Measurements from ENCODE around the gene GNAS-AS1.
"Not testable (repeated sequence)": the region's sequence is repeated elsewhere in the genome, so short reads cannot be mapped to it uniquely, and the experiment has no call there.

Gene GNAS-AS1

GRCh38 chr20:58832457-58832856 lies 18.2 kb downstream of the GNAS-AS1 start:
- peaks cover 54% of the 10 kb centered on the region for H3K36me3 Mint-ChIP-seq (ENCODE audit: low read depth)
- DNase-seq = no peak
- H3K4me3 Mint-ChIP-seq = no peak overlapping the region
- peaks cover 7% of the 10 kb centered on the region for H3K27me3 Mint-ChIP-seq (ENCODE audit: low read depth, poor library complexity)
- no peak overlapping the region for H3K27ac Mint-ChIP-seq
- H3K4me1 Mint-ChIP-seq = peaks cover 13% of the 10 kb centered on the region
- H3K9me3 Mint-ChIP-seq = peaks cover 5% of the 10 kb centered on the region
- no peak for TF ChIP-seq CTCF (IDR thresholded peaks at IDR 0.05)

- Mint-ChIP-seq H3K36me3 (ENCODE audit: low read depth) (peaks cover 63% of the 10 kb centered on the region), H3K4me3 (no peak overlapping the region), H3K27ac (peak overlapping the region; percentile 44), H3K27me3 (ENCODE audit: low read depth, poor library complexity) (peaks cover 3% of the 10 kb centered on the region), H3K9me3 (peaks cover 5% of the 10 kb centered on the region), H3K4me1 (peaks cover 13% of the 10 kb centered on the region)
- no peak for TF ChIP-seq CTCF (IDR thresholded peaks at IDR 0.05)
- DNase-seq = no peak
These were observed 21.2 kb downstream of the GNAS-AS1 start for GRCh38 chr20:58829531-58829941.

DNA sequence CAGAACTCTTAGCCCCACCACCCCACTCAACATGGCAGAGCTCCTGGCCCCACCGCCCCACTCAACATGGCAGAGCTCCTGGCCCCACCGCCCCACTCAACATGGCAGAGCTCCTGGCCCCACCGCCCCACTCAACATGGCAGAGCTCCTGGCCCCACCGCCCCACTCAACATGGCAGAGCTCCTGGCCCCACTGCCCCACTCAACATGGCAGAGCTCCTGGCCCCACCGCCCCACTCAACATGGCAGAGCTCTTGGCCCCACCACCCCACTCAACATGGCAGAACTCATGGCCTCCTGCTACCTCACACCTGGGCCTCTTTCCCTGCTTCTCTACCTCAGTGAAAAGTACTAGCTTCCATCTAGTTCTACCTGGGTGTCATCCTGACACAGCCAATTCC lies 21.9 kb downstream of the GNAS-AS1 start:
- not testable (repeated sequence) for H3K27me3 Mint-ChIP-seq (ENCODE audit: low read depth, poor library complexity); H3K4me3 Mint-ChIP-seq; H3K27ac Mint-ChIP-seq; DNase-seq; H3K9me3 Mint-ChIP-seq
- peaks cover 13% of the 10 kb centered on the region for H3K4me1 Mint-ChIP-seq
- peaks cover 64% of the 10 kb centered on the region for H3K36me3 Mint-ChIP-seq (ENCODE audit: low read depth)

DNA sequence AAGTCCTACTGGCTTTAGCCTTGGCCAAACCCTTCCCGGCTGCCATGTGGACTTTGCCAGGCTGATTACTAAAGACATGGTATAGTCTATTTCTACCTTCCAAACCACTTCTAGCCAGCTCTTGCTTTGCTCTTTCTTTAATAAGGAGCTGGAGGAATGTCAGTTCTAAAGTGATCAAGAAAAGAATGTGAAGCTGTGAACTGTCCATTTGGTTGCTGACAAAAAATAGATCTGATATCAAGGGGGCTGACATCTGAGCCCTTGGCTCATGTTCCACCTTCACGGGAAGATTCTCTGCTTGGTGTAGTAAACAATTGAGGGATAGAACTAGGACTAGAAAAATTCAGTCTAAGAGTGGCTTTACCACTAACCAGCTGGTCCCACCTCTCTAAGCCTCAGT lies 22.6 kb downstream of the GNAS-AS1 start:
- peaks cover 5% of the 10 kb centered on the region for H3K9me3 Mint-ChIP-seq
- H3K36me3 Mint-ChIP-seq (ENCODE audit: low read depth) = peaks cover 62% of the 10 kb centered on the region
- peaks cover 3% of the 10 kb centered on the region for H3K27me3 Mint-ChIP-seq (ENCODE audit: low read depth, poor library complexity)
- peaks cover 9% of the 10 kb centered on the region for H3K4me1 Mint-ChIP-seq
- TF ChIP-seq CTCF (IDR thresholded peaks at IDR 0.05) = no peak
- no peak overlapping the region for H3K4me3 Mint-ChIP-seq
- no peak overlapping the region for H3K27ac Mint-ChIP-seq
- no peak for DNase-seq

- H3K4me3 Mint-ChIP-seq = no peak overlapping the region
- no peak for DNase-seq
- no peak for TF ChIP-seq CTCF (IDR thresholded peaks at IDR 0.05)
- peaks cover 59% of the 10 kb centered on the region for H3K36me3 Mint-ChIP-seq (ENCODE audit: low read depth)
- no peaks in the 10 kb centered on the region for H3K4me1 Mint-ChIP-seq
- peaks cover 3% of the 10 kb centered on the region for H3K27me3 Mint-ChIP-seq (ENCODE audit: low read depth, poor library complexity)
- no peak overlapping the region for H3K27ac Mint-ChIP-seq
- peaks cover 8% of the 10 kb centered on the region for H3K9me3 Mint-ChIP-seq
These were observed 24.4 kb downstream of the GNAS-AS1 start for GRCh38 chr20:58826271-58826670.

- no peak overlapping the region for H3K27ac Mint-ChIP-seq
These were observed 25.3 kb downstream of the GNAS-AS1 start for GRCh38 chr20:58825450-58825849.

More at GRCh38 chr20:58825450-58825849, 25.3 kb downstream of the GNAS-AS1 start:
- TF ChIP-seq CTCF (IDR thresholded peaks at IDR 0.05) = no peak
- Mint-ChIP-seq H3K27me3 (ENCODE audit: low read depth, poor library complexity) (peaks cover 3% of the 10 kb centered on the region), H3K4me3 (no peak overlapping the region), H3K4me1 (no peaks in the 10 kb centered on the region), H3K9me3 (peaks cover 10% of the 10 kb centered on the region), H3K36me3 (ENCODE audit: low read depth) (peaks cover 61% of the 10 kb centered on the region)
- DNase-seq = no peak
